A549 (cell line): Measurements from ENCODE around the gene CTIF. TPM values are rescaled to one million over a fixed set of nuclear protein-coding genes. Genes with fewer than 3 reads are reported as not detected.

Experiments
- ATAC-seq, 2 experiments: fragments of 200-7000 bp in 1 of 2; fragments of >200 bp in 1 of 2; cut with Nextera tagmentation in 1 of 2; cut with Tn5 transposase in 1 of 2; 3 replicates each; pipeline versions ENCODE4 v1.8.0 to v1.9.1; 2018 to 2020; ENCODE audit warnings: mild to moderate bottlenecking in 1 of 2, moderate library complexity in 1 of 2
- CTCF ChIA-PET: fragments of 300-600 bp; sonication (Branson Sonifier 250); formaldehyde crosslinking; extraction: SDS; loops from one replicate; lab custom pipeline; 2021; ENCODE audit warnings: antibody characterized with exemption, inconsistent platforms; lab: Yijun Ruan, JAX
- POLR2A ChIA-PET: fragments of 350-600 bp; formaldehyde crosslinking; extraction: SDS; loops from one replicate; lab custom pipeline; 2021; ENCODE audit warnings: antibody characterized with exemption, inconsistent platforms; lab: Yijun Ruan, JAX
- DNase-seq, 2 experiments: peaks; one replicate each; pipeline versions ENCODE4 v3.0.0 to v3.0.0-alpha.2; 2011 to 2016; ENCODE audit warnings: low read depth in 1 of 2, low spot score in 1 of 2
- FAIRE-seq: peaks from 2 replicates; lab custom pipeline; 2011; peaks lifted over from hg19 to GRCh38; lab: Jason Lieb, UNC
- H3K27ac ChIP-seq, 2 experiments: fragments of >200 bp; sonication (Bioruptor Twin); formaldehyde crosslinking; 3 replicates each; pipeline ENCODE4 v1.5.1; 2016 to 2017
- H3K4me1 ChIP-seq: fragments of >200 bp; sonication (Bioruptor Twin); formaldehyde crosslinking; 3 replicates; pipeline ENCODE4 v1.6.1; 2016
- H3K4me2 ChIP-seq: fragments of >200 bp; sonication (Bioruptor Twin); formaldehyde crosslinking; 3 replicates; pipeline ENCODE4 v1.6.1; 2016
- H3K4me3 ChIP-seq: fragments of >200 bp; sonication (Bioruptor Twin); formaldehyde crosslinking; 3 replicates; pipeline ENCODE4 v1.5.1; 2016
- H3K9me3 ChIP-seq: fragments of >200 bp; sonication (Bioruptor Twin); formaldehyde crosslinking; 3 replicates; pipeline ENCODE4 v1.6.1; 2016
- CBX2 ChIP-seq: fragments of 200-600 bp; sonication (generic); IDR thresholded peaks from 2 replicates; pipeline ENCODE4 v1.6.1; 2016; ENCODE audit warnings: low read depth, mild to moderate bottlenecking, borderline replicate concordance
- CBX8 ChIP-seq: fragments of 200-600 bp; sonication (generic); IDR thresholded peaks from 2 replicates; pipeline ENCODE4 v1.6.1; 2016
- CEBPB ChIP-seq, 2 experiments: fragments of >200 bp in 1 of 2; sonication (Bioruptor Twin) in 1 of 2; formaldehyde crosslinking in 1 of 2; IDR thresholded peaks; 2 replicates each; pipeline ENCODE4 v1.6.1; 2012 to 2016
- CHD4 ChIP-seq: fragments of 200-600 bp; sonication (generic); IDR thresholded peaks from 2 replicates; pipeline ENCODE4 v1.6.1; 2016; ENCODE audit warnings: antibody characterized with exemption, mild to moderate bottlenecking, borderline replicate concordance
- EHMT2 ChIP-seq: fragments of 200-600 bp; sonication (generic); IDR thresholded peaks from 2 replicates; pipeline ENCODE4 v1.6.1; 2016; ENCODE audit warnings: antibody characterized with exemption, low read depth, mild to moderate bottlenecking, moderate library complexity
- EP300 ChIP-seq, 2 experiments: fragments of >200 bp; sonication (Bioruptor Twin); formaldehyde crosslinking; IDR thresholded peaks; 2 replicates in 1 of 2; 3 replicates in 1 of 2; pipeline ENCODE4 v1.6.1; 2016 to 2017
- FOSL2 ChIP-seq, 2 experiments: fragments of 450-650 bp in 1 of 2; fragments of >200 bp in 1 of 2; sonication (Bioruptor Twin) in 1 of 2; formaldehyde crosslinking; IDR thresholded peaks; 2 replicates each; pipeline versions ENCODE4 v1.5.0 to v1.6.1; 2016 to 2020; ENCODE audit warnings: mild to moderate bottlenecking in 1 of 2, moderate library complexity in 1 of 2
- FOXS1 ChIP-seq: fragments of 250-450 bp; sonication (Bioruptor Pico); IDR thresholded peaks from 2 replicates; pipeline ENCODE4 v1.5.0; 2020; ENCODE audit warnings: mild to moderate bottlenecking, moderate library complexity
- HES2 ChIP-seq: fragments of >200 bp; sonication (Bioruptor Twin); formaldehyde crosslinking; IDR thresholded peaks from 2 replicates; pipeline ENCODE4 v1.6.1; 2016
- HEYL ChIP-seq: fragments of 250-450 bp; sonication (Bioruptor Pico); IDR thresholded peaks from 2 replicates; pipeline ENCODE4 v1.8.0; 2021; ENCODE audit warnings: mild to moderate bottlenecking, moderate library complexity
- HOXA7 ChIP-seq: fragments of 250-450 bp; sonication (Bioruptor Pico); IDR thresholded peaks from 2 replicates; pipeline ENCODE4 v1.5.0; 2020; ENCODE audit warnings: mild to moderate bottlenecking, moderate library complexity
- HOXB13 ChIP-seq: fragments of 250-450 bp; sonication (Bioruptor Pico); IDR thresholded peaks from 2 replicates; pipeline ENCODE4 v1.5.0; 2020; ENCODE audit warnings: low read depth, mild to moderate bottlenecking, moderate library complexity
- JUN ChIP-seq, 2 experiments: fragments of >200 bp; sonication (Bioruptor Twin); formaldehyde crosslinking; IDR thresholded peaks; 2 replicates in 1 of 2; 3 replicates in 1 of 2; pipeline ENCODE4 v1.6.1; 2016 to 2017
- KDM5A ChIP-seq: fragments of 200-600 bp; sonication (generic); IDR thresholded peaks from 2 replicates; pipeline ENCODE4 v1.6.1; 2016; ENCODE audit warnings: antibody characterized with exemption, mild to moderate bottlenecking
- NR3C1 ChIP-seq: fragments of >200 bp; sonication (Bioruptor Twin); formaldehyde crosslinking; IDR thresholded peaks from 3 replicates; pipeline ENCODE4 v1.6.1; 2017
- PHF8 ChIP-seq: fragments of 200-600 bp; sonication (generic); IDR thresholded peaks from 2 replicates; pipeline ENCODE4 v1.6.1; 2016; ENCODE audit warnings: low read depth, mild to moderate bottlenecking, antibody characterized with exemption, moderate library complexity, borderline replicate concordance
- POLR2A ChIP-seq: IDR thresholded peaks from 2 replicates; pipeline ENCODE4 v1.6.1; 2012; ENCODE audit warnings: mild to moderate bottlenecking, low read length
- SMC3 ChIP-seq: fragments of >200 bp; sonication (Bioruptor Twin); formaldehyde crosslinking; IDR thresholded peaks from 3 replicates; pipeline ENCODE4 v1.6.1; 2018; ENCODE audit warnings: inconsistent platforms
- ZC3H11A ChIP-seq: fragments of 450-650 bp; IDR thresholded peaks from 2 replicates; pipeline ENCODE4 v1.6.1; 2014; ENCODE audit warnings: antibody characterized with exemption, mild to moderate bottlenecking
- ZSCAN20 ChIP-seq: fragments of 250-450 bp; sonication (Bioruptor Pico); IDR thresholded peaks from 2 replicates; pipeline ENCODE4 v1.8.0; 2022; ENCODE audit warnings: mild to moderate bottlenecking, moderate library complexity
- WGBS: methylation state at CpG from one replicate; pipeline ENCODE4 v1.1.6; 2017; ENCODE audit errors: missing lambda C conversion rate; 5-methylcytosine and 5-hydroxymethylcytosine counted together
- polyA plus RNA-seq, 4 experiments: library from polyadenylated mRNA; depleted of rRNA in 3 of 4; stranded (reverse); fragments of >200 nt; fragmentation: RNase III in 1 of 4; extraction: RNeasy Plus Mini Kit Qiagen cat#74134 plus additional on column Dnase treatment in 1 of 4; gene quantifications; 2 replicates in 3 of 4; 3 replicates in 1 of 4; pipeline ENCODE4 v1.2.3, GENCODE V29; 2011 to 2017
- TF ChIP-seq, protein P1 (sequence below): fragments of 150-350 bp; IDR thresholded peaks from 2 replicates; pipeline ENCODE4 v1.6.1; 2014; ENCODE audit warnings: low read depth, mild to moderate bottlenecking, low read length
- TF ChIP-seq, protein P2 (sequence below): fragments of 450-650 bp; IDR thresholded peaks from 2 replicates; pipeline ENCODE4 v1.6.1; 2014; ENCODE audit warnings: antibody characterized with exemption
- TF ChIP-seq, protein P3 (sequence below): IDR thresholded peaks from 2 replicates; pipeline ENCODE4 v1.6.1; 2012

CTIF gene
- polyA plus RNA-seq, 2 of the 4 experiments (the other 2 are of a cell fraction): 17.0 to 24.7 TPM

- TF ChIP-seq PHF8: no peak
- no peak for TF ChIP-seq HEYL (CRISPR knock-in tag)
- no peak for TF ChIP-seq NR3C1
- TF ChIP-seq, protein P1, sequence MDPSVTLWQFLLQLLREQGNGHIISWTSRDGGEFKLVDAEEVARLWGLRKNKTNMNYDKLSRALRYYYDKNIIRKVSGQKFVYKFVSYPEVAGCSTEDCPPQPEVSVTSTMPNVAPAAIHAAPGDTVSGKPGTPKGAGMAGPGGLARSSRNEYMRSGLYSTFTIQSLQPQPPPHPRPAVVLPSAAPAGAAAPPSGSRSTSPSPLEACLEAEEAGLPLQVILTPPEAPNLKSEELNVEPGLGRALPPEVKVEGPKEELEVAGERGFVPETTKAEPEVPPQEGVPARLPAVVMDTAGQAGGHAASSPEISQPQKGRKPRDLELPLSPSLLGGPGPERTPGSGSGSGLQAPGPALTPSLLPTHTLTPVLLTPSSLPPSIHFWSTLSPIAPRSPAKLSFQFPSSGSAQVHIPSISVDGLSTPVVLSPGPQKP: no peak
- no peak for TF ChIP-seq HOXA7 (CRISPR knock-in tag)
- no peak for TF ChIP-seq FOSL2 (IDR thresholded peaks at IDR 0.05)
- no peak for TF ChIP-seq FOSL2 (CRISPR knock-in tag; IDR thresholded peaks at IDR 0.05)
- TF ChIP-seq CBX2: no peak
- TF ChIP-seq EP300 (IDR thresholded peaks at IDR 0.05): no peak
These were observed 354.3 kb downstream of the CTIF start (continued) for GRCh38 chr18:48893061-48893607.

DNA sequence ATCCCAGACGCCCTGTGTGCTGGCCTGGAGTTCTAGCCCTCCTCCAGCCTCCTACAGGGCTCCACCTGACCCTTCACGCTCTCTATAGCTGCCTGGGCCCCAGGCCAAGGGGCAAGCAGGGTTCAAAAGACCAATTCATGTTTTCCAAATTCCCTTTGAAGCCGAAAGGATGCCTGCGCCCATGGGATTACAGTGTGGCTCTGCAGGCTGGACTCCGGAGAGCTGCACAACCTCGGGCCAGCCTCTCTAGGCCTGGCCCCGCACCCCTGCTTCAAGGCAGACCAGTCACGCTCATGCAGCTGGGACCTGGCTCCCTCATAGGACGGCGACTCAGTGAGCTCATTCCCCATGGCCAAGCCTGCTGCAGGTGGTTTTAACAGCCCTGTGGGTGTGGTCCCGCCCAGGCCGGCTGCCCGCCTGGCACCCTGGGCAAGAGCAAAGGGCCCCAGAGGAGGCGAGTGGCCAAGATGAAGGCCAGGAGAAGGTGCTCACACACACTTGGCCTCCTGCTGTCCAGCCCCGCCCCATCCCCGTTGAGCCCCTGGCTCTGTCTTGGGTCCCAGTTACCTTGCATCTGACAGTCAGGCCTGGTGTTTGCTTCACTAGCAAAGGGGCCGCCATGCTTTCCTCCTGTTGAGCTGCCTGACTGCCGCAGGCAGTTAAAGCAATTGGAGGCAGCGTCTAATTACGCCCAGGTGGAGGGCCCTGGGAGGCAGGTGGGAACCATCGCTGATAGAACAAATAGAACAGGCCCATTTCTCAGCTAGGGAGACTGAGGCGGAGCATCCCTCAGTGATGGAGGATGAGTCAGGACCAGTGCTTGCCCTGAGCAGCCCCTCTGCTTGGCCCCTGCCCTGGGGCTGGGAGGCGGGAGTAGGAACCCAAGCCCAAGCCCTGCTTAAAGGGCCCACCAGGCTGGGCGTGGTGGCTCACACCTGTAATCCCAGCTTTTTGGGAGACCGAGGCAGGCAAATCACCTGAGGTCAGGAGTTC, 355.1 kb downstream of the CTIF start:
- ChIA-PET POLR2A (no interaction called here), CTCF (interaction anchor here (0.9 kb wide), 1 partner anchor 31 kb away, joined by 3 read pairs; no protein-coding TSS in a partner anchor)
- TF ChIP-seq KDM5A (no peak), ZSCAN20 (CRISPR knock-in tag) (no peak), EHMT2 (no peak), CBX8 (no peak), POLR2A (no peak), PHF8 (no peak), ZC3H11A (no peak), CEBPB (IDR thresholded peaks at IDR 0.05) (no peak), CHD4 (no peak), CBX2 (no peak), JUN (IDR thresholded peaks at IDR 0.05) (no peak), FOXS1 (no peak), SMC3 (no peak)
- TF ChIP-seq, protein P2, sequence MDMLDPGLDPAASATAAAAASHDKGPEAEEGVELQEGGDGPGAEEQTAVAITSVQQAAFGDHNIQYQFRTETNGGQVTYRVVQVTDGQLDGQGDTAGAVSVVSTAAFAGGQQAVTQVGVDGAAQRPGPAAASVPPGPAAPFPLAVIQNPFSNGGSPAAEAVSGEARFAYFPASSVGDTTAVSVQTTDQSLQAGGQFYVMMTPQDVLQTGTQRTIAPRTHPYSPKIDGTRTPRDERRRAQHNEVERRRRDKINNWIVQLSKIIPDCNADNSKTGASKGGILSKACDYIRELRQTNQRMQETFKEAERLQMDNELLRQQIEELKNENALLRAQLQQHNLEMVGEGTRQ: no peak
- TF ChIP-seq, protein P3, sequence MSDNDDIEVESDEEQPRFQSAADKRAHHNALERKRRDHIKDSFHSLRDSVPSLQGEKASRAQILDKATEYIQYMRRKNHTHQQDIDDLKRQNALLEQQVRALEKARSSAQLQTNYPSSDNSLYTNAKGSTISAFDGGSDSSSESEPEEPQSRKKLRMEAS: no peak
- peaks cover 13% of the 10 kb centered on the region for H3K4me1 ChIP-seq
- DNase-seq: no peak
- peak overlapping the region in 1 of 2 experiments; percentile 41; a peak in 1 of 6 replicates for H3K27ac ChIP-seq
- no peak for ATAC-seq
- no peak overlapping the region for H3K4me2 ChIP-seq
- WGBS: 90% methylated on average over 18 of the region's 25 CpGs
- no peak overlapping the region for H3K4me3 ChIP-seq
- no peaks in the 10 kb centered on the region for H3K9me3 ChIP-seq
- FAIRE-seq: no peak

GRCh38 chr18:48894799-48895346, 356.0 kb downstream of the CTIF start:
- Histone ChIP-seq H3K4me3 (no peak overlapping the region), H3K9me3 (0 out of 3 replicates have a peak, but pooled peaks cover 2% of the 10 kb centered on the region), H3K4me2 (no peak overlapping the region), H3K4me1 (peaks cover 13% of the 10 kb centered on the region), H3K27ac (peak overlapping the region in 1 of 2 experiments; percentile 36; a peak in 1 of 6 replicates)
- TF ChIP-seq CEBPB (IDR thresholded peaks at IDR 0.05) (no peak), JUN (IDR thresholded peaks at IDR 0.05) (no peak), KDM5A (no peak), SMC3 (no peak), HOXB13 (CRISPR knock-in tag) (no peak), HEYL (CRISPR knock-in tag) (no peak), HES2 (no peak), CBX8 (no peak)
- TF ChIP-seq, protein P1: no peak
- no peak for FAIRE-seq
- DNase-seq: no peak
- ChIA-PET CTCF (no interaction called here), POLR2A (no interaction called here)
- ATAC-seq: no peak
- WGBS: 94% methylated on average over 5 of the region's 5 CpGs
